Panc1 (cell line): ENCODE data around the gene SESTD1. TPM values are rescaled to one million over a fixed set of nuclear protein-coding genes. Genes with fewer than 3 reads are reported as not detected.

Source experiments
- ATAC-seq: fragments of 200-7000 bp; cut with Tn5 transposase; 2 replicates; pipeline ENCODE4 v1.9.1; 2020; ENCODE audit warnings: mild to moderate bottlenecking, moderate library complexity
- BruUV-seq: library from RNA; stranded (reverse); fragments of 400-500 nt; replicated peaks from 2 replicates; lab custom pipeline; 2021; lab: Mats Ljungman, UMichigan
- CTCF ChIA-PET: fragments of 300-600 bp; sonication (Branson Sonifier 250); formaldehyde crosslinking; loops from one replicate; lab custom pipeline; 2022; ENCODE audit warnings: antibody characterized with exemption; lab: Charles Lee
- POLR2A ChIA-PET: fragments of 300-600 bp; sonication (Branson Sonifier 250); formaldehyde crosslinking; loops from one replicate; lab custom pipeline; 2022; ENCODE audit warnings: antibody characterized with exemption; lab: Charles Lee
- DNase-seq: peaks from one replicate; pipeline ENCODE4 v3.0.0-alpha.2; 2010; ENCODE audit warnings: low read depth, low spot score
- H3K27ac ChIP-seq: 2 replicates; pipeline ENCODE4 v1.5.1; 2011; ENCODE audit warnings: mild to moderate bottlenecking, low read length, inconsistent platforms
- H3K27me3 ChIP-seq: fragments of 200-500 bp; sonication (Bioruptor generic); 2 replicates; pipeline ENCODE4 v1.6.0; 2014; ENCODE audit warnings: low read length, inconsistent platforms; ENCODE audit not compliant: control insufficient read depth, insufficient read depth
- H3K36me3 ChIP-seq: fragments of 200-500 bp; sonication (Bioruptor generic); 2 replicates; pipeline ENCODE4 v1.5.1; 2014; ENCODE audit warnings: inconsistent platforms, mild to moderate bottlenecking, low read length, moderate library complexity; ENCODE audit not compliant: control insufficient read depth, insufficient read depth
- H3K4me1 ChIP-seq: 2 replicates; pipeline ENCODE4 v1.5.1; 2011; ENCODE audit warnings: inconsistent platforms, mild to moderate bottlenecking, low read length, moderate library complexity; ENCODE audit not compliant: control insufficient read depth, insufficient read depth
- H3K4me3 ChIP-seq, 2 experiments: 2 replicates each; pipeline ENCODE4 v1.5.1; 2011 to 2012; ENCODE audit warnings: low read depth in 2 of 2, low read length in 2 of 2, mild to moderate bottlenecking in 2 of 2, inconsistent platforms in 1 of 2, moderate library complexity in 1 of 2
- H3K9me3 ChIP-seq: fragments of 200-500 bp; sonication (Bioruptor generic); 2 replicates; pipeline ENCODE4 v1.5.1; 2014; ENCODE audit warnings: low read depth, mild to moderate bottlenecking, inconsistent platforms, low read length, moderate library complexity; ENCODE audit not compliant: control insufficient read depth, insufficient read depth
- CTCF ChIP-seq: fragments of 450-650 bp; IDR thresholded peaks from 2 replicates; pipeline ENCODE4 v1.5.1; 2017; ENCODE audit warnings: mild to moderate bottlenecking
- POLR2AphosphoS5 ChIP-seq: IDR thresholded peaks from 2 replicates; pipeline ENCODE4 v1.6.1; 2012; ENCODE audit warnings: mild to moderate bottlenecking, low read depth, low read length, moderate library complexity
- REST ChIP-seq, 2 experiments: IDR thresholded peaks; 2 replicates each; pipeline ENCODE4 v1.6.1; 2011 to 2012; ENCODE audit warnings: low read depth in 2 of 2, control low read depth in 1 of 2, low read length in 1 of 2, mild to moderate bottlenecking in 1 of 2, moderate library complexity in 1 of 2; ENCODE audit not compliant: insufficient read depth in 1 of 2
- SIN3A ChIP-seq: IDR thresholded peaks from 2 replicates; pipeline ENCODE4 v1.6.1; 2012; ENCODE audit warnings: low read depth, mild to moderate bottlenecking, low read length, moderate library complexity, borderline replicate concordance; ENCODE audit not compliant: insufficient read depth
- TCF7L2 ChIP-seq: IDR thresholded peaks from 2 replicates; pipeline ENCODE4 v1.6.1; 2011; ENCODE audit warnings: mild to moderate bottlenecking, low read depth, low read length, inconsistent platforms
- in situ Hi-C: cut with HindIII; loops from 2 replicates; pipeline ENCODE4 v1.10.0; 2016; ENCODE audit warnings: low sequenced_read_pairs, low pct_unique_long_range_greater_than_20kb
- intact Hi-C: fragments of 100-400 bp; cut with micrococcal nuclease; formaldehyde crosslinking; loops from one replicate; pipeline ENCODE4 v1.10.0; 2022; ENCODE audit not compliant: unreplicated experiment
- total RNA-seq: library from RNA; stranded (reverse); gene quantifications from one replicate; pipeline ENCODE4 v1.2.1, GENCODE V29; 2021; ENCODE audit not compliant: unreplicated experiment

SESTD1 gene
- total RNA-seq, 1 experiment from 2014 or later: 31.3 TPM

GRCh38 chr2:179107737-179108136, 156.9 kb downstream of the SESTD1 start:
- CTCF ChIA-PET: no interaction called here
- in situ Hi-C loops (no loop called here), intact Hi-C loops (no loop called here)
- Histone ChIP-seq H3K4me1 (no peaks in the 10 kb centered on the region; the same call in 1 of the 2 replicates), H3K36me3 (no peaks in the 10 kb centered on the region; the same call in 1 of the 2 replicates), H3K9me3 (no peaks in the 10 kb centered on the region), H3K27me3 (no peaks in the 10 kb centered on the region), H3K27ac (no peak overlapping the region), H3K4me3 (no peak overlapping the region)
- TF ChIP-seq TCF7L2: no peak
- no peak for TF ChIP-seq CTCF
- no peak for TF ChIP-seq POLR2AphosphoS5
- TF ChIP-seq REST (IDR thresholded peaks at IDR 0.05; ENCODE audit: insufficient read depth in 1 of 2, low read depth in 2 of 2, low read length in 1 of 2): no peak
- no peak for TF ChIP-seq SIN3A
- ATAC-seq (no peak), DNase-seq (no peak)
- POLR2A ChIA-PET: no interaction called here
- BruUV-seq: no TSS peak

- TF ChIP-seq SIN3A: no peak
- TF ChIP-seq REST (IDR thresholded peaks at IDR 0.05; ENCODE audit: insufficient read depth in 1 of 2, low read depth in 2 of 2, low read length in 1 of 2): no peak
- TF ChIP-seq TCF7L2: no peak
- CTCF ChIA-PET: no interaction called here
- Histone ChIP-seq H3K36me3 (no peaks in the 10 kb centered on the region; the same call in 1 of the 2 replicates), H3K4me1 (no peaks in the 10 kb centered on the region; the same call in 1 of the 2 replicates), H3K9me3 (no peaks in the 10 kb centered on the region), H3K27ac (no peak overlapping the region), H3K27me3 (no peaks in the 10 kb centered on the region), H3K4me3 (no peak overlapping the region)
- ATAC-seq (peak; percentile 60), DNase-seq (peak; percentile 92)
- intact Hi-C loops (no loop called here), in situ Hi-C loops (no loop called here)
- POLR2A ChIA-PET: no interaction called here
- BruUV-seq: no TSS peak
Measured at GRCh38 chr2:179106676-179107428, 157.8 kb downstream of the SESTD1 start.
